ENCODE results near the gene THSD7B.

DNA sequence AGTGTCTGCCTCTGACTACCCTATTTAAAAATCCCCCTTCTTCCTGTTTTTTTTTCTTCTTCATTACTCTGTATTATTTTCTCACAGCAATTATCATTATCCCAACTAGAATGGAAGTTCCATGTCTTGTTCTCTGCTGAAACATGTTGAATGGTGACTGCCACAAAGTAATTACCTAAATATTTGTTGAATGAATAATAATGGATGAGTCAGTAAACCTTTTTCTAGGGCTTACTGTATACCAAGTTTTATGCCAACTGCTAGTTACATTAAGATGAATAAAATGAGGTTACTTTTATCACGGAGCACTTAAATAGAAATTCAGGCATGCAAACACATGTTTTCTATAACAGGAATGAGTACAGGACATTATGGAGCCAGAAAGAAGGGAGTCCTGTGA lies 490.6 kb downstream of the THSD7B start:
- TF ChIP-seq MAFK (IDR thresholded peaks at IDR 0.05; ENCODE audit: low read depth, low read length) (no peak), JUND (IDR thresholded peaks at IDR 0.05; ENCODE audit: low read length) (no peak)
- TF ChIP-seq, protein P1, sequence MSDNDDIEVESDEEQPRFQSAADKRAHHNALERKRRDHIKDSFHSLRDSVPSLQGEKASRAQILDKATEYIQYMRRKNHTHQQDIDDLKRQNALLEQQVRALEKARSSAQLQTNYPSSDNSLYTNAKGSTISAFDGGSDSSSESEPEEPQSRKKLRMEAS (IDR thresholded peaks at IDR 0.05), result no peak
